OCI-M2 (cell line): ENCODE measurements around the gene ADGRV1.

Experiments used
- DNase-seq: peaks from one replicate; lab custom pipeline; 2025; ENCODE audit not compliant: unreplicated experiment; lab: John Stamatoyannopoulos, UW

ADGRV1 gene

DNA sequence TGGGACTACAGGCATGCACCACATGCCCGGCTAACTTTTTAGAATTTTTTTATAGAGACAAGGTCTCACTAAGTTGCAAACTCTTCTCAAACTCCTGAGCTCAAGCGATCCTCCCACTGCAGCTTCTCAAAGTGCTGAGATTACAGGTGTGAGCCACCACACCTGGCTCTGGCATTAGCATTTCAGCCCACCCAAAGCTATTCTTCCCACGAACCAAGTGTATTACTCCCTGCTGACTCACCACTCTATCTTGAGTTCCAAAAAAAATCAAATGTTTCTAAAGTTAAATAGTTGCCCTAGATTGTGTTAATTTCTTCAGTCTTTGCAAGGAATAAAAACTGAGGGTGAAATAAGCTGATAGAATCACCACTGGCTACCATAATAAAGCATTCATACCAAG lies 619.0 kb downstream of the ADGRV1 start:
- DNase-seq = no peak

DNA sequence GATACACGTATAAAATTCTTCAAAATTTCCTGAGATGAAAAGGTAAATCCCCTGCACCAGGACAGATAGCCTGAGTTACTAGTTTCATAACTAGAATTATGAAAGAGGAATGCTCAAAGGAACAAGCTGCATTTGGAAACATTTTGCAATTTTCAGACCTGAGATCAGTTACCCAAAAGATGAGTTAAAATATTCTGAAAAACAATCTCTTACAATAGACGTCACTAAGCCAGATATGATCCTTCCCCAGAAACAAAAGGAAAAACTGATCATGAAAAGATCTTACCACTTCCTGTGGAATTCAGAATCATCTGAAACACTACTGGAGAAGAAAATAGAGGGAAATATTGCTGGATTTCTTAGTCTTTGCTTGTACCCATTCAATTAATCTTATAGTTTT lies 619.9 kb downstream of the ADGRV1 start:
- DNase-seq = no peak

DNA sequence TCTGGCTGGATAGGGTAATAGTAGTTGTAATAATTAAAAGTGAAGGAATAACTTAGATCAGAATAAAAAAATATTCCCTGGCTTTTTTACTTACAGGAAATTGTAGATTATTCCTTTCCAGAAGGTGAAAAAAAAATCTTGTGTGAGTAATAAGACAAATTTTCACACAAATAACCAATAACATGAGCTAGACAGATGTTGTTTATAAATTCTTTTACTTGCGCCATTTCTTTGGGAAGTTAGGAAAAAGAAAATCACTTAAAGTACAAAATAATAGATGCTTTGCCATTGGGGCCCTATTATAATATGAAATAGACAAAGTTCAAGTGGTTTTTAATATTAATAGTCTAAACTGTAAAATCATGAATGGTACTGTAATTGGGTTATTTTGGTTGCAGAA lies 620.4 kb downstream of the ADGRV1 start:
- no peak for DNase-seq

DNA sequence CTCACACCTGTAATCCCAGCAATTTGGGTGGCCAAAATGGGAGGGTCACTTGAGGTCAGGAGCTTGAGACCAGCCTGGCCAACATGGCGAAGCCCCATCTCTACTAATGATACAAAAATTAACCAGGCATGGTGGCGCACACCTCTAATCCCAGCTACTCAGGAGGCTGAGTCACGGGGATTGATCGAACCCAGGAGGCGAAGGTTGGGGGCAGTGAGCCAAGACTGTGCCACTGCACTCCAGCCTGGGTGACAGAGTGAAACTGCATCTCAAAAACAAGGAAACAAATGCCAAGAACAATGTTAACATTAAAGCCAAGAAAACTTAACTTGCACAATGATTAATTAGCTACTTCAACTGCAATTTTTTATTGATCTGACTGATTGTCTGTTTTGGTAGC lies 621.9 kb downstream of the ADGRV1 start:
- no peak for DNase-seq

GRCh38 chr5:91182763-91183162 lies 624.2 kb downstream of the ADGRV1 start:
- DNase-seq = no peak

DNA sequence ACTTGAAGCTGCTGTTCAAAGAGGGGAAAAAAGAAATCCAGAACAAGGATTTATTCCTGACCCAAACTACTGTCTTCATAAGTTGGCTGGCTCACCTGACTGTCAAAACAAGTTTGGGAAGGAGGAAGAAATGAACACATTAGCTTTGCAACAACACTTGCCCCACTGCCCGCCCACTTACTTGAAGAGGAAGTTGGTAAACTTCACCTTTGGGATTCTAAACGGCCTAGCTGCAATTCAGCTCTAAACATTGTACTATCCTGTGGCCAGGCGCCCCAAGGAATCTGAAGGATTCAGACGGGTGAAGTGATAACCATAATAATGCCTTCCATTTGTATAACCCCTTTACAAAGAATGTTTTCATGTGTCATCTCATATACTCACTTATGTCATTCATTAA lies 625.1 kb downstream of the ADGRV1 start:
- no peak for DNase-seq

DNA sequence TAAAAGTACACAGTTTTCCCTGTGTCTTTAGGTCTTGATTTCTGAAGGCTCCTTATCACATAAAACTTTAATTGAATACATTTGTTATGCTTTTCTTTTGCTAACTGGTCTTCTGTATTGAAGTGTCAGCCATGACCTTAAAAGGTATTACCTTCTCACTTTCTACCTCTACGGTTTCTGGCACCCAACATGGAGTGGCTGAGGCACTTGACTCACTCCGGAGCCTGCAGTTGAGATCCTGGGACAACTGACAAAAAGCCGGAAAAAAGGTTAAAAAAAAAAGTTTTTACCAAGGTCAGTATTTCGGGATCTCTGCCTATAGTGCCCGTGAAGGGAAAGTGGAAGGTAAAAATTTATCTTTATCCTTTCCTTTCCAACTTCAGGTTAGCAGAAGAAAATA lies 627.5 kb downstream of the ADGRV1 start:
- no peak for DNase-seq

DNA sequence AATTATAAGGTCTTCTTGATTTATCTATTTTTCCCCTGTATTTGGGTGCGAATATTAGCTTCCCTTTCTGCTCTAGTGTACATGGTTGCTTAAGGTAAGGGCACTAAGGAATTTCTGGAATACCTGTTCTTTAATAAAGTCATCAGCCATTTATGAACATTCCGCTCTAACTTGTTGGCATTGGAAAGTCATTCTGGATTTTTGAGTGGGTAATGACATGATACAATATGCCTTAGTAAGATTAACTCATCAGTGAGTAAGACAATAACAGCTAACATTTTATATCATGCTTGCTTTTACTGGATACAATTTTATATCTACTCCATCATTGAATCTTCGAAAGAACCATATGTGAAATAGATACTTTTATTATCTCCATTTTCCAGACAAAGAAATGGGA lies 628.4 kb downstream of the ADGRV1 start:
- no peak for DNase-seq

- no peak for DNase-seq
Observed at GRCh38 chr5:91188755-91189154, 630.2 kb downstream of the ADGRV1 start.

GRCh38 chr5:91189480-91190313 lies 631.1 kb downstream of the ADGRV1 start:
- DNase-seq = no peak

GRCh38 chr5:91190314-91190690 lies 631.7 kb downstream of the ADGRV1 start:
- DNase-seq = no peak

DNA sequence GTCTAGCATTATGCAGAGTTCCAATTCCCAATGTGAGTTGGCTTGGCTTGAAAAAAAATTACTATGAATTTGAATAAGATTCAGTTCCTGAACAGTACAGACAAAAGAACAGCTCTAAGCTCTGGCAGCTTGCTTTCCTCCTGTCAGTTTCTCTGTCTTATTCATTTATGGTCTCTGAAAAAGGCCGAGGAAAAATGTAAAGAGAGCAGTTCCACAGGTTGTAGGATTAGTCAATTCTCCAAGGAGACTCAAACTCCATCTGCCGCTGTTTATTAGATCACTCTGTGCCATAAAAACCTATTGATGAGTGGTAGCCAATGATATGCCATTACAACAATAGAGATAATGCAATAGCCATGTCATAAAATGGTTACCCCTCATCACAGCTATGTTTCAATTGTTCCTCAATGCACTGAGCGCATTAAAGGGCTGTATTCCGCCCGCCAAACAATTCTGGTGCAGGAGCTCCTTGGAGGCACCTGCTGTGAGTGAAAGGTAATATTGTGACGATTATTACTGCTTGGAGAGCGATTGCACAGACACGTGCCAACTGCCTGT lies 636.3 kb downstream of the ADGRV1 start:
- no peak for DNase-seq

- DNase-seq = no peak
Observed at GRCh38 chr5:91200692-91201091, 642.1 kb downstream of the ADGRV1 start.

- DNase-seq = no peak
Observed at GRCh38 chr5:91206103-91206502, 647.5 kb downstream of the ADGRV1 start.

GRCh38 chr5:91206734-91207133 lies 648.1 kb downstream of the ADGRV1 start:
- DNase-seq = no peak

DNA sequence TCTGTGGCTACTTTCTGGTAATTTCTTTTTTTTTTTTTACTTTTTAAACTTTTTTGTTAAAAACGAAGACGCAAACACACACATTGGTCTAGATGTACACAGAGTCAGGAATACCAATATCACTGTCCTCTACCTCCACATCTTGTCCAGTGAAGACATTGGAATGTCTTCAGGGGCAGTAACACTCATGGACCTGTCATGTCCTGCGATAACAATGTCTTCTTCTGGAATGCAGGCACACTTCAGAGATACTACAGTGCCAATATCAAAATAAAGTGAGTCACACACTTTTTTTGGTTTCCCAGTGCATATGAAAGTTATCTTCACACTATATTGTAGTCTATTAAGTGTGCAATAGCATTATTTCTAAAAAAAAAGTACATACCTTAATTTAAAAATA lies 648.7 kb downstream of the ADGRV1 start:
- DNase-seq = no peak

DNA sequence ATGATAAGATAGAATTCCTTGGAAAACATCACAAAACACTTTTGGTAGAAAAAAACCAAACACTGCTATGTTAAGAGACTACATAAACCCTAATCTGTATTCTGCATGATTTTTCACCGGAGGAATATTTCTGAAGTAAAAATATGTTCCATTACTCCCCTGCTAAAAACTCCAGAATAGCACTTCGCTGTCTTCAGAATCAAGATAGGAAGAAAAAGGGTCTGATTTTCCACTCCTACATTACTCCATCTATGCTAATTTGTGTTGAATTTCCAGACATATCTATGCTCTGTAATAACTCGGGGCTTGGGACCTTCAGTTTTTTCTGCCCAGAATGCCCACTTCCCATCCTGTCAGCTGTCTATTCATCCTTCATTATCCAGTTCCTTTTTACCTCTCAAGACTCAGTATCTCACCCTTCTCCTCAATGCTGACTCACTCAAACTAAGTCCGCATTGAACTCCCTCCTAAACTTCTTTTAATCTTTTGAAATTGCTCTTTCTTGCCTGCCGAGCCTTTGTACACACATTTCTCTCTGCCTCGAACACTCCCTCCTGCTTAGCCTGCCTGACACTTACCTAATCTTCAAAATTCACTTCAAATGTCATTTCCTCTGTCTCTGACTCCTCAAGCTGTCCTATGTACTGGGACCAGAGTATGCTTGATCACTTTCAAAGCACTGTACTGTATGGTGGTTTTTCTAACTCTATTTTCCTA lies 653.6 kb downstream of the ADGRV1 start:
- no peak for DNase-seq

DNA sequence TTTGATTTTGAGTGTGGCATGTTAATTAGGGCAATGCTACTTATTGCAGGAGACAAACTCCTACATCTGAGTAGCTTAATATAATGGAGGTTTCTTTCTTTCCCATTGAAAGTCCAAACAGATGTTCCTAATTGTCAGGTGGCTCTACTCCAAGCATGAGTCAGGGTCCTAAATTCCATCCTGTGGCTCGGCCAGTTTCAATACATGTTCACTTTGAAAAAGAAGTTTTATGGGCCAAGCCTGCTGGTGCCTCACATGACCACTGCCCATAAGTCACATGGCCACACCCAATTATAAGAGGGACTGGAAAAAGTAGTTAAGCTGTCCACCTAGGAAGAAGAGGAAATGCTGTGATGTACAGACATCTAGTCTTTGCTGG lies 654.1 kb downstream of the ADGRV1 start:
- no peak for DNase-seq
